GM18499 (cell line): ENCODE data around the gene BRIP1.
"Not testable (repeated sequence)": the region's sequence is repeated elsewhere in the genome, so short reads cannot be mapped to it uniquely, and the experiment has no call there.

Experiments used
- ATAC-seq: cut with Tn5 transposase; IDR thresholded peaks from one replicate; pipeline ENCODE4 v1.9.1; 2021; ENCODE audit warnings: moderate number of reproducible peaks; ENCODE audit not compliant: insufficient read depth, unreplicated experiment

Gene BRIP1

DNA sequence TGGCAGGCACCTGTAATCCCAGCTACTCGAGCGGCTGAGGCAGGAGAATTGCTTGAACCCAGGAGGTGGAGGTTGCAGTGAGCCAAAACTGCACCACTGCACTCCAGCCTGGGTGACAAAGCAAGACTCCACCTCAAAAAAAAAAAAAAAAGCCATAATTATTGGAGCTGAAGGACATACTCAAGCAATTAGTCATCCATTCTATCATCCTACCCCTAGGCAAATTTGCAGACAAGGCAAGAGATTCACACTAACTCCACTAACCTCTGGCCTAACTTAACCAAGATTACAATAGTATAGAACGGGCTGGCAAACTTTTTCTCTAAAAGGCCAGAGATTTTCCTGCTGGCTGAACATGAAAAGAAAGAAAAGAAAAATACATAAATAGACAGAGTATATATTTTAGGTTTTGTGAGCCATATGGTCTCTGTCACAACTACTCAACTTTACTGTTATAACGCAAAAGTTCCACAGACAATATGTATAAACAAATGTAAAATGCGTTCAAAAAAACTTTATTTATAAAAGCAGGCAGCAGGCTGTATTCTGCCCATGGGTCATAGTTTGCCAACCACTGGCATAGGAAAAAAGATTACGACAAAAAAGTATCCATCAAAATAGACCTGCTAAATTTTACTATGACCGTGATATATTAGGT is 29.7 kb downstream of the BRIP1 start:
- ATAC-seq, result no peak

DNA sequence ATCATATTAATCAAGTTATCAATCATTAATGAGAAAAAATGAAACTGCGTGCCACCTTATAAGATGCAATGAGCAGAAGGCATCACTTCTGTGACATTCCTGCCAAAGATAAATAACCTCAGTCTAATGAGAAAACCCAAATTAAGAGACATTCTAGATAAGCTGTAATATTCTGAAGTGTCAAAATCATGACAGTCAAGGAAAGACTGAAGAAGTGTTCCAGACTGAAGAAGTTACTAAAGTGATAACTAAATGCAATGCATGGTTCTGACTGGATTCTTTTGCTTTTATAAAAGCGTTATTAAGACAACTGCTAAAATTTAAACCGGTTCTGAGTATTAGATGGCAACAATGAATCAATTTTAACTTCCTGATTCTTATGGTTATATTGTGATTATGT is 30.9 kb downstream of the BRIP1 start:
- ATAC-seq, result no peak

GRCh38 chr17:61831099-61831498 is 32.2 kb downstream of the BRIP1 start:
- no peak for ATAC-seq

GRCh38 chr17:61828694-61829093 is 34.6 kb downstream of the BRIP1 start:
- no peak for ATAC-seq

GRCh38 chr17:61827649-61828395 is 35.5 kb downstream of the BRIP1 start:
- no peak for ATAC-seq

- not testable (repeated sequence) for ATAC-seq
Observed at GRCh38 chr17:61826866-61827265, 36.5 kb downstream of the BRIP1 start.

DNA sequence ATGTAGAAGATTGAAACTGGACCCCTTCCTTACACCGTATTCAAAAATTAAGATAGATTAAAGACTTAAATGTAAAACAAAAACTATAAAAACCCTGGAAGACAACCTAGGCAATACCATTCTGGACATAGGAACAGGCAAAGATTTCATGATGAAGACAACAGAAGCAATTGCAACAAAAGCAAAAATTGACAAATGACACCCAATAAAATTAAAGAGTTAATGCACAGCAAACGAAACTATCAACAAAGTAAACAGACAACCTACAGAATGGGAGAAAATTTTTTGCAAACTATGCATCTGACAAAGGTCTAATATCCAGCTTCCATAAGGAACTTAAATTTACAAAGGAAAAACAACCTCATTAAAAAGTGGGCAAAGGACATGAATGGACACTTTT is 37.1 kb downstream of the BRIP1 start:
- not testable (repeated sequence) for ATAC-seq

DNA sequence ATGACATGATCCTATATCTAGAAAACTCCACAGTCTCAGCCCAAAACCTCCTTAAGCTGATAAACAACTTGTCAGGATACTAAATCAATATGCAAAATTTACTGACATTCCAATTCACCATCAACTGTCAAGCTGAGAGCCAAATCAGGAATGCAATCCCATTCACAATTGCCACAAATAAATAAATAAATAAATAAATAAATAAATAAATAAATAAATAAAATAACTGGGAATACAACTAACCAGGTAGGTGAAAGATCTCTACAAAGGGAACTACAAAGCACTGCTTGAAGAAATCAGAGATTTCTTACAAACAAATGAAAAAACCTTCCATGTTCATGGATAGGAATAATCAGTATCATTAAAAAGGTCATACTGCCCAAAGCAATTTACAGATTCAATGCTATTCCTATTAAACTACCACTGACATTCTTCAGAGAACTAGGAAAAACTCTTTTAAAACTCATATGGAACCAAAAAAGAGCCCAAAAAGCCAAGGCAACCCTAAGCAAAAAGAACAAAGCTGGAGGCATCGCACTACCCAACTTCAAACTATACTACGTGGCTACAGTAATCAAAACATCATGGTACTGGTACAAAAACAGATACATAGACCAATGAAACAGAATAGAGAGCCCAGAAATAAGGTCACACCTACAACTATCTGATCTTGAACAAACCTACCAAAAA is 37.7 kb downstream of the BRIP1 start:
- ATAC-seq, result no peak

DNA sequence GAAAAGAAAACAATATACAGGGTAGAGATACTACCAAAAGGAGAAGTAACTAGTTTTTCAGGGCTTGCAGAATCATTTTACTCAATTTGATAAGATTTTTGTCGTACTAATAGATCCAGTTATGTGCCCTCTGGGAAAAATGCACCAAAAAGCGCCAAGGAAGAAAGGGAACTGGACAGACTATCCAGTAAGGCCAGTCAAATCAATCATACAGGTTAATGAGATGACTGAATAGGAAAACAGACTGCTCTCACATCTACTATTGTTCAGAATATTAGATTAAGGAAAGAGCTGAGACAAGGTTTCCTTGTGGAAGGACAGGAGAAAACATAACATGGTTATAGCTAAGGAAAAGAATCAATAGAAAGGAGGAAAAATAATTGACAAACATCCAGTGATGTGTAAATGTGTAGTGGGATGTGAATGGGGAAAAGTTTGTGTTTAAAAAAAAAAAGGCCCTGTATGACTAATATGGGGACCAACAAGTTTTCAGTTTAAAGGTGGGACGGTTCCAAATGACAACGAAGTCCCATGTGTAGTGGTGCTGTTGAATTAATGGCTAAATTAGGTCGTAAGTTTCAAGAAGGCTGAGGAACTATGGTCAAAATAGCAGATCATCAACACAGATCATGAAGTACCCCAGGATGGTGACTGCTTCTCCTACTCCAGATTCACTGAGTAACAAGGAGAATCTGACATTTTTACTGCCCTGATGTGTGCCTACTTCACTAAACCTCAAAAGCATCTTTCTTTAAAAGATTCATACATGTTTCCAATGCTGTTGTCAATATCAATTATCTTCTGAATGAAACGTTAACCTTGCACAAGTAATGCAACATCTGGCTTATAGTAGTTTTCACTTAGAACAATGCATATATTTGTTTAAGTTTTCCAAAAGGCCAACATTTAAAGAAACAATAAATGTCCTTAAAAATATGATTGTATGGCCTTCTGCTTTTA is 40.7 kb downstream of the BRIP1 start:
- ATAC-seq, result no peak

GRCh38 chr17:61821655-61822054 is 41.7 kb downstream of the BRIP1 start:
- no peak for ATAC-seq

- not testable (repeated sequence) for ATAC-seq
Observed at GRCh38 chr17:61819265-61819664, 44.1 kb downstream of the BRIP1 start.

GRCh38 chr17:61818225-61818624 is 45.1 kb downstream of the BRIP1 start:
- ATAC-seq, result no peak

- no peak for ATAC-seq
Observed at GRCh38 chr17:61817452-61817851, 45.9 kb downstream of the BRIP1 start.

DNA sequence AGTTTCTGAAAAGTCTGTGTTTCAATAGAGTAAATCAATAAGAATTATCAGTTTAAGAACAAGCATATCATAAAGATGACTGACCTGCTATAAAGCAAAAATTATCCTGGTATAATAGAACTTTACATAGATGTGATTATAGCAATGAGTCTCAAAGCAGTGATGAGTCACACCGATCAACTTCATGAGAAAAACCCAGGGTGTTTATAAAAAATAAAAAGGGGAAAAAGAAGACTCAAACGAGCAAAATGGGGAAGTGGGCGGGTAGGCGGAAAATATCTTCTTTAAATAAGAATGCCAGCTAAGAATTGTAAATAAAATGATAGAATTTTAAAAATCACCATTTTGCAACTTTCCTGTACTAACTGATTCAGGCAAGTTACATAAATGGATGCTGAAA is 46.8 kb downstream of the BRIP1 start:
- no peak for ATAC-seq

- no peak for ATAC-seq
Observed at GRCh38 chr17:61815863-61816503, 47.3 kb downstream of the BRIP1 start.

DNA sequence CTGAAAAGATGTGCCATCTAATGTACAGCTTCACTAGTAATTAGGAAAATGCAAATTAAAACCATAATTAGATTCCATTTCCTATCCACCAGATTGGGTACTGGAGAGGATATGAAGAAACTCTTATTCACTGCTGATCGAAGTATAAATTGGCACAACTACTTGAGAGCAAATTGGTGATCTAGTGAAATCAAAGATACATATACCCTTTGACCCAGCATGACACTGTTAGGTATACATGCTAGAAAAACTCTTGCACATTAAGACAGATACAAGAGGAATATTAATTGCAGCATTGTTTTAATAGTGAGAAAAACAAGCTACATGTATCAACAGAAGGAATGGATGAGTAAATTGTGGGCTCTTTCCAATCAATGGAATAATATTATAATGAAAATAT is 48.8 kb downstream of the BRIP1 start:
- no peak for ATAC-seq

- no peak for ATAC-seq
Observed at GRCh38 chr17:61813211-61813610, 50.1 kb downstream of the BRIP1 start.

DNA sequence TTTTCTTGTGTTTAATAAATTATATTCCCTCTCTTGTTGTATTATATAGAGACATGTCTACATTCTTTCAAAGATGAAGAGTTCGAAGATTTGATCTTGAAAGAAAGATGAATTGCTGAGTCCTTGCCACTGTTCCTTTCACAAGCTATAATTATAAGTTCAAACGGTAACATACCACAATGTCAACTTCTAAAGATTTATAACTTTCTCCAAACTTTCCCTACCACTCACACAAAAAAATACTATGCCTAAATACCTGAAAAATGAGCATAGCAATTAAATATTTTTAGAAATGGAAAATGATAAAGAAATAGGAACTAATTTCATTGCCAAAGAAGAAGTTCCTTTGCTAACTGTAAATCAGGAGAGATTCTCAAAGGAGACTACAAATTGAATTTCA is 50.6 kb downstream of the BRIP1 start:
- ATAC-seq, result no peak

DNA sequence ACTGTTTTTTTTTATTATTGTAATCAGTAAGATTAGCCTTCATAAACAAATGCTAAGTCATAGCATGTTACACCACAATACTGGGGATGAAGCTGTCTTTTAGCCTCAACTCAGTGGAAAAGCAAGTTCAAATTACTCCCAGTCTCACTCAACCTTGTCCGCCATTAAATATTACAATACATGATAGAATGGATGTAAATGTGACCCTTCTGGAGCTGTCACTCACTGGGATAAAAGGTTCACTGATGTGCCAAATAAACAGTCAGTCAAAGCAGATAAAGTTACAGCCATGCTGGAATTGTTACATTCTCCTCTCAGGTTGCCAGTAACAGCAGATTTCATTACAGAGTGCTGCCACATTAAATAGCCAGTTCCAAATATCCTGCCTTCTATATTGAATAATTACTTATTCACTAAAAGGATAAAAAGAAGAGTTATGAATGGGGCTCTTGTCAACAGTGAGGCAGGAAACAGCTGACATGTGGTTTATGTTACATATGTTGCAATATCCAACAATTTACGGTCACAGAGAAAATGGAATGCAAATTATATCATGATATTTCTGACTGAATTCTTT is 53.4 kb downstream of the BRIP1 start:
- no peak for ATAC-seq

DNA sequence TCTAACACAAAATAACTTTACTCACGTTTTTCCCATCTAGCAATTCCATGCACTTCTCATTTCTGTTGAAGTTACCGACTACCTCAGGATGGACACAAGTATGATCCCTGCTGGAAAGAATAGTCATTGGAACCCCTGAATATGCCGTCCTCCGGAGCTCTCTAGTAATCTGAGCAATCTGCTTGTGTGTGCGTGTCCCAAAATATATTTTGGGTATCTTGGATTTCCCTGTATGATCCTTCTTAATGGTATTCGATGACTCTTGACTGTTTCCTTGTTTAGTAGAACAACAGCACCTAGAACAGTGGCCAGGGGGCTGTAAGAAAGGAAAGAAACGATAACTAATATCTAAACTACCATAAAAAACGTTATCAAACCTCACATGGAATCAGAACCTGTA is 54.9 kb downstream of the BRIP1 start:
- ATAC-seq, result no peak
